CD8-positive, alpha-beta memory T cell (primary cell): Measurements from ENCODE around the gene SCAMP2. TPM values are rescaled to one million over a fixed set of nuclear protein-coding genes. Genes with fewer than 3 reads are reported as not detected.
A peak's percentile ranks its signal among the peaks of the same experiment; 100 is the strongest.

Experiments
- CTCF ChIA-PET: fragments of 350-600 bp; sonication (Branson Sonifier 250); formaldehyde crosslinking; loops from one replicate; lab custom pipeline; 2021; ENCODE audit warnings: antibody characterized with exemption; lab: Charles Lee
- POLR2A ChIA-PET: fragments of 350-600 bp; sonication (Branson Sonifier 250); formaldehyde crosslinking; loops from one replicate; lab custom pipeline; 2021; ENCODE audit warnings: antibody characterized with exemption; lab: Charles Lee
- DNase-seq, 5 donors: peaks; one replicate each; pipeline versions ENCODE4 v3.0.0 to v3.0.0-alpha.2; 2020 to 2022; ENCODE audit warnings: mixed read lengths in 1 of 5
- H3K27ac ChIP-seq: one replicate; pipeline ENCODE4 v1.7.0; 2013; ENCODE audit warnings: low read depth, mild to moderate bottlenecking, low read length, moderate library complexity
- H3K27me3 ChIP-seq: 2 replicates; pipeline ENCODE4 v1.7.0; 2013; ENCODE audit warnings: low read length, mild to moderate bottlenecking; ENCODE audit not compliant: insufficient read depth, poor library complexity, severe bottlenecking
- H3K36me3 ChIP-seq: 2 replicates; pipeline ENCODE4 v1.7.0; 2013; ENCODE audit warnings: mild to moderate bottlenecking, low read length, moderate library complexity; ENCODE audit not compliant: insufficient read depth
- H3K4me1 ChIP-seq: 2 replicates; pipeline ENCODE4 v1.7.0; 2013; ENCODE audit warnings: mild to moderate bottlenecking, low read length, moderate library complexity; ENCODE audit not compliant: insufficient read depth
- H3K4me3 ChIP-seq: 2 replicates; pipeline ENCODE4 v1.7.0; 2013; ENCODE audit warnings: mild to moderate bottlenecking, low read length
- H3K9me3 ChIP-seq: 2 replicates; pipeline ENCODE4 v1.7.0; 2013; ENCODE audit warnings: mild to moderate bottlenecking, low read length
- H3K27ac Mint-ChIP-seq, 8 donors: one replicate each; pipeline ENCODE4 v1.8.0; 2020 to 2021; ENCODE audit warnings: mixed read lengths in 8 of 8, mild to moderate bottlenecking in 6 of 8, inconsistent platforms in 3 of 8, moderate library complexity in 3 of 8
- H3K27me3 Mint-ChIP-seq, 2 donors: one replicate each; pipeline ENCODE4 v1.8.0; 2020 to 2021; ENCODE audit warnings: mixed read lengths in 2 of 2, mild to moderate bottlenecking in 1 of 2, moderate library complexity in 1 of 2
- H3K36me3 Mint-ChIP-seq, 3 donors: one replicate each; pipeline ENCODE4 v1.8.0; 2020 to 2021; ENCODE audit warnings: mixed read lengths in 3 of 3, inconsistent platforms in 1 of 3, mild to moderate bottlenecking in 1 of 3
- H3K4me1 Mint-ChIP-seq, 3 donors: one replicate each; pipeline ENCODE4 v1.8.0; 2020 to 2021; ENCODE audit warnings: mixed read lengths in 3 of 3, inconsistent platforms in 1 of 3, mild to moderate bottlenecking in 1 of 3
- H3K4me3 Mint-ChIP-seq, 7 donors: one replicate each; pipeline ENCODE4 v1.8.0; 2020 to 2021; ENCODE audit warnings: mixed read lengths in 7 of 7, mild to moderate bottlenecking in 6 of 7, moderate library complexity in 4 of 7, inconsistent platforms in 2 of 7
- H3K9me3 Mint-ChIP-seq, 5 donors: one replicate each; pipeline ENCODE4 v1.8.0; 2020 to 2022; ENCODE audit warnings: mixed read lengths in 5 of 5, mild to moderate bottlenecking in 3 of 5, moderate library complexity in 2 of 5, inconsistent platforms in 1 of 5
- polyA plus RNA-seq: library from polyadenylated mRNA; unstranded; fragments of 300-500 nt; fragmentation: Illumina TruSeq; gene quantifications from one replicate; pipeline ENCODE4 v1.2.3, GENCODE V29; 2021
- total RNA-seq, 2 experiments: library from RNA; stranded (reverse); gene quantifications; one replicate each; pipeline ENCODE4 v1.2.3, GENCODE V29; 2021

Gene SCAMP2
- total and polyA plus RNA-seq, 3 experiments from 2014 or later, result 82.8 to 154 (median 84.2) TPM

DNA sequence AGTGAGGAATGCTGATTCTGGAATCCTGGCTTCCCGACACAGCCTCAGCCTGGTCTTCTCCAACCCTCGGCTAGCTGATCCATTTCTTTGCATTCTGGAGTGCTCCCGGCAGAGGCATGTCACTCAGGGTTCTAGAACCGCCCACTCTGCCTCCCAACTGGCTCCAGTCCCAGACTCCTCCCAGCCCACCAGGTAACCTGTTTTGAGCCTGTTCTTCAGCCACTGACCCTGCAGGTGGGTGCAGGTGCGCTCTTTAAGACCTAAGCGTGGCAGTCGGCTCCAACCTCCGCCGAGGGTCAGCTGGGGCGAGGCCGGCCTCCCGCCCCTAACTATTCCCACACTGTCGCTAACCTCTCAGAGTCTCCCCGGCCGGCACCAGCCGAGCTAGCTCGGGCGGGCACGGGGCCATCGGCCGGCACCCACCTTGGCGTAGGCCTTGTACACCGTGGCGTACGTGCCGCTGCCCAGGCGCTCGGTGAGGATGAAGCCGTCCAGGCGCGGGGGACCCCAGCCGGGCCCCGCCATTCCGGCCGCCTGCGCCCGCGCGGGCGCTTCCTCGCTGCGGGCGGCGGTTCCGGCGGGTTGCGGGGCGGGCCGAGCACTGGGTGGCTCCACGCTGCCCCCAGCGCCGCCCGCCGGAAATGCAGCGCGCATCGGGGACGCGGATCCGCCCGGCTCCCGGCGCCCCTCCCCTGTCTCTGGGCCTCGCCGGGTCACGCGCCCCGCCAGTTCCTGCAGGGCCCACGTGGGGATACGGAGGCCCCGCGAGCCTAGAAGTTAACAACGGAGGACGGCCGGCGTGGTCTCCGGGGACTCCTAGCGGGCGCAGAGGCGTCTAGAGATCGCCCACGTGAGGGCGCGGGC lies 30.4 kb downstream of the SCAMP2 start, which contains the start of gene ULK3:
TSS of gene ULK3 (minus strand) at position 576 of the 864 bp plus-strand sequence. CDS start at position 525, 51 bp downstream.
- Mint-ChIP-seq H3K9me3 (no peaks in the 10 kb centered on the region), H3K27ac (peak within 1 kb of the TSS; percentile 87 to 98 (median 93)), H3K4me1 (peaks cover 47 to 59% (median 50%) of the 10 kb centered on the region in 3 donors), H3K36me3 (peaks cover 0 to 41% (median 4%) of the 10 kb centered on the region in 3 donors), H3K4me3 (peak within 1 kb of the TSS; percentile 83 to 96 (median 88)), H3K27me3 (no peaks in the 10 kb centered on the region)
- H3K27ac ChIP-seq, result peak within 1 kb of the TSS; percentile 72
- peak; percentile 91 to 93 (median 91) for DNase-seq
- H3K9me3 ChIP-seq, result no peaks in the 10 kb centered on the region
- ChIA-PET CTCF (interaction anchor here (0.7 to 3.8 kb wide), 15 partner anchors 16 to 221 kb away, joined by 3 to 44 read pairs (median 4); partner anchors contain the start of genes COX5A and MPI), POLR2A (interaction anchor here (0.9 to 1.3 kb wide), 4 partner anchors 27 to 63 kb away, joined by 3 to 5 read pairs (median 4); partner anchors contain the start of gene CSK)
- H3K36me3 ChIP-seq, result peaks cover 8% of the 10 kb centered on the region
- peak within 1 kb of the TSS; percentile 88 for H3K4me3 ChIP-seq
- H3K27me3 ChIP-seq, result no peaks in the 10 kb centered on the region
- peaks cover 48% of the 10 kb centered on the region for H3K4me1 ChIP-seq

DNA sequence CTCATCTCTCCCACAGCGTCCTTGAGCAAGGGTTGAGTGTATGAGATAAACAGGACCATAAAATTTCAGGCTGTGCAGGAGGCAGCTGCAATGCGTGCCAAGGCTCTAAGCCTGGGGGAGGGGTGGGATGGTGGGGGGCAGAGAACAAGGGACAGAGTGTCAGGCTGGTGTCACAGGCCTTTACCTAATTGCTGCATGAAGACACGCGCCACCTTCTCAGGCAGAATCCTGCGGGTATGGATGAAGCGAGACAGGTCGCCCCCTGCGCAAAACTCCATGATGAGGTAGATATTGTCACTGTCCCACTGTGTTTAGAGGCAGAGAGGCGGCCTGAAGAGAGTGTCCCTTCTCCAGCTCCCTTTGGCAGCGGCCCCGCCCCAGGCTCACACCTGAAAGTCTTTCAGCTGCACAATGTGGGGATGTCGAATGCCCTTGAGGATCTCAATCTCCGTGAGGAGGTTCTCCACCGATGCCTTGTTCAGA lies 31.2 kb downstream of the SCAMP2 start:
- Mint-ChIP-seq H3K9me3 (no peaks in the 10 kb centered on the region), H3K4me3 (peak overlapping the region; percentile 83 to 96 (median 88)), H3K27me3 (no peaks in the 10 kb centered on the region), H3K4me1 (peaks cover 47 to 59% (median 50%) of the 10 kb centered on the region in 3 donors), H3K36me3 (peaks cover 0 to 40% (median 2%) of the 10 kb centered on the region in 3 donors), H3K27ac (peak overlapping the region; percentile 5 to 93 (median 82))
- H3K27me3 ChIP-seq, result no peaks in the 10 kb centered on the region
- CTCF ChIA-PET, result interaction anchor here (0.9 to 3.8 kb wide), 10 partner anchors 17 to 220 kb away, joined by 3 to 44 read pairs (median 4); partner anchors contain the start of gene COX5A
- peak overlapping the region; percentile 67 for H3K27ac ChIP-seq
- H3K4me3 ChIP-seq, result peak overlapping the region; percentile 88
- no peaks in the 10 kb centered on the region for H3K9me3 ChIP-seq
- DNase-seq, result no peak
- no peaks in the 10 kb centered on the region for H3K36me3 ChIP-seq
- POLR2A ChIA-PET, result interaction anchor here (0.5 to 0.6 kb wide), 2 partner anchors 11 to 101 kb away, joined by 3 to 5 read pairs; no protein-coding TSS in a partner anchor
- H3K4me1 ChIP-seq, result peaks cover 48% of the 10 kb centered on the region

DNA sequence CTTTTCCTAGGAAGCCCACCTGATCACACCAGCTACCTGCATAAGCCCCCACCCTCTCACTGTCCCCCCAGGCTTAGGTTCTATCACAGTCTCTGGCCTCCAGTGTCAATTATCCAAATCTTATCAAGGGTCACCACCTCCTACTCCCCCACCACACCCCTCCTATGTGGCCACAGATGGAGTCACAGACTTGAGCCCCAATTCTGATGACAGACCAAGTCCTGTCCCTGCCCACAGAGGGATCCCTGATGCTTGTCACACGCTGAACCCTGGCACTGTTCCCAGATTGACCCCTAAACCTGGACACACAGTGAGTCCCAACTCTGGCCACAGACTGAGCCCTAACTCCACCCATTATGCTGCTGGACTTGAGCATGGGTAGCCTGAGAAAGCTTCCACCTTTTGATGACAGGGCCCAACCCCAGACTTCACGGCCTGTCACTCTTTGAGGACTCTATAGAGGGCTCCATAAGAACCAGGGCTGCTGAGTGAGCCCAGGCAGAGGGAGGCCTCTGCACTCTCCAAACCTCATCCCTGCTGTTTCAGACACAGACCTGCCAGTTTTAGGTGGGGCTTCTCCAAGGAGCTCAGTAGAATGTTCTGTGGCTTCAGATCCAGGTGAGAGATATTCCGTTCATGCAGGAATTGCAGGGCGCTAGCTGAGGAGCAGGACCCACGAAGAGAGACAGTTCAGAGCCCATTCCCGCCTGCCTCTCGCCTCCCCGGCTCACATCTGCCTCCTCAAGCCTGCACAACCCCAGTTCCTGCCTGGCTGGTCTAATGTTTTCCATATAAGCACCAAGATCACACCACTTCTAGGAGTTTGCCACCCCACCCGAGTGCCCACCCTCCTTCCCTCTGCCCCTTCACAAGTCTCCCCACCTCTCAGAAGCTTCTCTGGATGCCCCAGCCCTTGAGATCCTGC lies 32.1 kb downstream of the SCAMP2 start:
- H3K36me3 ChIP-seq, result no peaks in the 10 kb centered on the region
- Mint-ChIP-seq H3K36me3 (peaks cover 0 to 43% (median 0%) of the 10 kb centered on the region in 3 donors), H3K27ac (peak overlapping the region in 6 of 8 donors; percentile 32 to 80 (median 68)), H3K27me3 (no peaks in the 10 kb centered on the region), H3K4me3 (peak overlapping the region; percentile 83 to 96 (median 88)), H3K9me3 (no peaks in the 10 kb centered on the region), H3K4me1 (peaks cover 44 to 56% (median 46%) of the 10 kb centered on the region in 3 donors)
- H3K27ac ChIP-seq, result no peak overlapping the region
- no peaks in the 10 kb centered on the region for H3K27me3 ChIP-seq
- POLR2A ChIA-PET, result interaction anchor here (0.5 to 0.6 kb wide), 2 partner anchors 10 to 102 kb away, joined by 3 to 5 read pairs; no protein-coding TSS in a partner anchor
- CTCF ChIA-PET, result interaction anchor here (1.2 to 3.8 kb wide), 7 partner anchors 14 to 109 kb away, joined by 3 to 44 read pairs (median 5); no protein-coding TSS in a partner anchor
- no peak overlapping the region for H3K4me3 ChIP-seq
- no peak for DNase-seq
- H3K4me1 ChIP-seq, result peaks cover 48% of the 10 kb centered on the region
- H3K9me3 ChIP-seq, result no peaks in the 10 kb centered on the region

DNA sequence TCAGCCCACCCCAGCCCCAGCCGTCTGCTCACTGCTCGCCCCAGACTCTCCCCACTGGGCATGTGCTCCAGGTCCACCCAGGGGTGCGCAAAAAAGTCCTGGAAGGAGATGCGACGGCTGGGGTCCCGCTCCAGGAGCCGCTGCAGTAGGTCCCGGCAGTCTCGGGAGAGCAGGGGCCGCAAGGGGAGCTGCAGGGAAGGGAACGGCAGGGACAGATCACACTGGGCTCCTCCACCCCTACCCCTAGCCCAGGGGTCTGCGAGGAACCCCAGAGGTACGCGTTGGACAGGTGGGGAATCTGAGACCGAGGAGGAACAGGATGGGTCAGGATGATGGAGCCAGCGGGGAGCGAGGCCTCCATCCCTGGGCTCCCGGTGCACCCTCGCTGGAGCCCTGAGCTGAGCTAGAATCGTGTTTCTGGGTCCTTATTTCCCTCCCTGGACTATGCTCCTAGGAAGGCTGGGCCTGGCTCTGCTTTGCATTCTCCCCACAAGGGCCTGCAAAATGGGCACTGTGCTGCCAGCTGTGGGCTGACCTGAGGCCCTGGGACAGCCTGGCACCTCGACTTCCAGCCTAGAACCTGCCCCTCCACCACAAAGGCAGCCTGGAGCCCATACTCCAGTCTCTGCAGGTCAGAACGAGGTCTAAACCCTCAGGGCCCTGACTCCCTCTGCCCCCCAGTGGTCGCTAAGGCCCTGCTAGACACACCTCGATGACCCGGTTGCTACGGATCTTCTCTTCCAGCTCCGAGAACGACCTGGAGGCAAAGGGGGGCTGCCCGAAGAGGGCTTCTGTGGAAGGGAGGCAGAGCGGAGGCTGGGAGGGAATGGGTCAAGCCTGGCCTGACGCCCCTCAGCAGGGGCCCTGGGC lies 33.4 kb downstream of the SCAMP2 start:
- Histone ChIP-seq H3K4me1 (peaks cover 34% of the 10 kb centered on the region), H3K36me3 (no peaks in the 10 kb centered on the region), H3K27ac (no peak overlapping the region), H3K9me3 (no peaks in the 10 kb centered on the region), H3K4me3 (no peak overlapping the region), H3K27me3 (no peaks in the 10 kb centered on the region)
- DNase-seq, result no peak
- H3K9me3 Mint-ChIP-seq, result no peaks in the 10 kb centered on the region
- peak overlapping the region in 2 of 7 donors; percentile 15 to 39 for H3K4me3 Mint-ChIP-seq
- POLR2A ChIA-PET, result no interaction called here
- CTCF ChIA-PET, result interaction anchor here (1.2 to 1.7 kb wide), 3 partner anchors 12 to 62 kb away, joined by 4 to 5 read pairs (median 5); no protein-coding TSS in a partner anchor
- peaks cover 33 to 45% (median 35%) of the 10 kb centered on the region in 3 donors for H3K4me1 Mint-ChIP-seq
- no peaks in the 10 kb centered on the region for H3K27me3 Mint-ChIP-seq
- peak overlapping the region in 2 of 8 donors; percentile 12 to 24 for H3K27ac Mint-ChIP-seq
- peaks cover 0 to 42% (median 2%) of the 10 kb centered on the region in 3 donors for H3K36me3 Mint-ChIP-seq

DNA sequence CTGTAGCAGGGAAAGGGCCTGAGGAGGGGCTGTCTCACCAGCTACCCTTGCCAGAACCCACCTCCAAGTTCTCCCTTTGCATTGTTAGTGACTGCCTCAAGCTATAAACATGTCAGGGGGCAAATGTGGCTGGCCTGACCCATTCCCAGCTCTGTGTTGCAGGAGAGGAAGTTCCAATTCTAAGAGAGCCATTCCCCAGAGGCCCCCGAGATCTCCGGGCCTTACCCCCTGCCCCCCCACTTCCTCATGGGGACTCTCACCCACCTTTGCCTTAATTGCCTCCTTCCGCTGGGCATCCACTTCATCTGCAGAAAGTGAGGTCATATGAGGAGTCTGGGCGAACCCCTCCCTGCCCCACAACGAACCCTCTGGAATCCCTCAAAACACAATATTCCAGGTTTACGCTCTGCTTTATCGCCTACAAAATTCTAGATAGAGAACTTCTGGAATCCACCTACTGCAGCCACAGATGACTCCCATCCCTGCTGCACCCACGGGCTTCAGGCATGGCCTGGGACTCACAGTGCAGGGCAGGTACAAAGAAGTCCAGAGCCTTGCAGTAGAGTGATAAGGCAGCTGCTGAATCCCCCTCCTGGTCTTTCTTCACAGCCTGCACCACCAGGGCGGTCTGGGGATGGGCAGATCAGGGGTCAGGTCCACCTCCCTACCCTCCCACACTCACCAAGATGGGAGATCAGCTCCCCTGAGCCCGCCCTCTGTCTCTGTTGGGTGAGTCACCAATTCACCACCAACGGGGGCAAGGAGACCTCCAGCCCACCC lies 34.2 kb downstream of the SCAMP2 start:
- Mint-ChIP-seq H3K36me3 (peaks cover 0 to 42% (median 2%) of the 10 kb centered on the region in 3 donors), H3K27me3 (no peaks in the 10 kb centered on the region), H3K4me1 (peaks cover 27 to 37% (median 28%) of the 10 kb centered on the region in 3 donors), H3K27ac (peak overlapping the region in 1 of 8 donors; percentile 72), H3K4me3 (no peak overlapping the region), H3K9me3 (no peaks in the 10 kb centered on the region)
- POLR2A ChIA-PET, result no interaction called here
- H3K36me3 ChIP-seq, result no peaks in the 10 kb centered on the region
- H3K9me3 ChIP-seq, result no peaks in the 10 kb centered on the region
- CTCF ChIA-PET, result interaction anchor here (1.0 to 1.7 kb wide), 3 partner anchors 10 to 68 kb away, joined by 3 to 7 read pairs (median 4); no protein-coding TSS in a partner anchor
- DNase-seq, result no peak
- peaks cover 26% of the 10 kb centered on the region for H3K4me1 ChIP-seq
- H3K27me3 ChIP-seq, result no peaks in the 10 kb centered on the region
- H3K4me3 ChIP-seq, result no peak overlapping the region
- no peak overlapping the region for H3K27ac ChIP-seq

DNA sequence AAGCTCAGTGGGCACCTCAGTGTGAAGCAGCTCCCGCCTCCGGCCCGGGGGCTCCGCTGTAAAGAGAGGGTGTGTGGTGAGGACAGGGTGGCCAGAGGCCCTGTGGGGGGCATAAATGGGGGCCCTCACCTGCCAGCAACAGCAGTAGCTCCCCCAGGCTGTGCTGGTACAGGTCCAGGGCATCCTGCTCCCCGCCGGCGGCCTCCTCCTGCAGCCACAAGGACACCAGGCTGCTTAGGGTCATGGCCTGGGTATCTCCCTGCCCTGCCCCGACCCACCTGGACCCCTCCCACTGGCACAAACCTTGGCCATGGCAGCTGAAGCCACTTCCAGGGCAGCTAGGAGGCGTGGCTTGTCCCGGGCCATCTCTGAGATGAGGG lies 35.0 kb downstream of the SCAMP2 start:
- Mint-ChIP-seq H3K36me3 (peaks cover 0 to 42% (median 2%) of the 10 kb centered on the region in 3 donors), H3K27ac (no peak overlapping the region), H3K27me3 (no peaks in the 10 kb centered on the region), H3K9me3 (no peaks in the 10 kb centered on the region), H3K4me1 (peaks cover 22 to 29% (median 24%) of the 10 kb centered on the region in 3 donors), H3K4me3 (no peak overlapping the region)
- DNase-seq, result no peak
- ChIA-PET CTCF (interaction anchor here (1.0 to 3.5 kb wide), 4 partner anchors 9 to 67 kb away, joined by 3 to 16 read pairs (median 6); no protein-coding TSS in a partner anchor), POLR2A (no interaction called here)
- Histone ChIP-seq H3K4me3 (no peak overlapping the region), H3K9me3 (no peaks in the 10 kb centered on the region), H3K4me1 (peaks cover 19% of the 10 kb centered on the region), H3K27ac (no peak overlapping the region), H3K27me3 (no peaks in the 10 kb centered on the region), H3K36me3 (no peaks in the 10 kb centered on the region)
